K562 (cell line): ENCODE data around the gene PUM1. TPM values are rescaled to one million over a fixed set of nuclear protein-coding genes. Genes with fewer than 3 reads are reported as not detected.

Experiments used
- ATAC-seq: fragments of 200-7000 bp; cut with Tn5 transposase; 3 replicates; pipeline ENCODE4 v1.9.1; 2020; ENCODE audit warnings: moderate library complexity
- BruUV-seq: library from RNA; stranded (reverse); fragments of 400-500 nt; replicated peaks from 2 replicates; lab custom pipeline; 2021; lab: Mats Ljungman, UMichigan
- CTCF ChIA-PET: fragments of 300-600 bp; formaldehyde crosslinking; extraction: SDS; loops from one replicate; lab custom pipeline; 2021; ENCODE audit warnings: low intra/inter-chr PET ratio; lab: Yijun Ruan, JAX
- POLR2A ChIA-PET: fragments of 300-600, 350-650 bp; sonication (Branson Sonifier 250); formaldehyde crosslinking; extraction: SDS; loops from one replicate; lab custom pipeline; 2021; ENCODE audit warnings: antibody characterized with exemption, inconsistent platforms; lab: Yijun Ruan, JAX
- DNase-seq, 4 experiments: peaks; one replicate each; pipeline versions ENCODE4 v3.0.0 to v3.0.0-alpha.2; 2011 to 2018; ENCODE audit warnings: low spot score in 3 of 4, mixed read lengths in 3 of 4; ENCODE audit errors: extremely low read depth in 1 of 4
- FAIRE-seq: peaks from 2 replicates; lab custom pipeline; 2011; peaks lifted over from hg19 to GRCh38; lab: Jason Lieb, UNC
- H2AFZ ChIP-seq: 2 replicates; pipeline ENCODE4 v1.6.0; 2011; ENCODE audit warnings: low read depth, low read length, control low read depth, inconsistent platforms
- H3K27ac ChIP-seq: fragments of 200-600 bp; 3 replicates; pipeline ENCODE4 v1.8.0; 2011; ENCODE audit warnings: low read depth, mild to moderate bottlenecking, control low read depth, inconsistent platforms, low read length, moderate library complexity, mixed read lengths; ENCODE audit errors: extremely low read depth
- H3K27me3 ChIP-seq, 2 experiments: fragments of 300-600 bp in 1 of 2; 2 replicates in 1 of 2; 3 replicates in 1 of 2; pipeline versions ENCODE4 v1.6.0 to v1.8.0; 2011; ENCODE audit warnings: inconsistent platforms in 2 of 2, low read length in 2 of 2, mild to moderate bottlenecking in 1 of 2, mixed read lengths in 1 of 2, moderate library complexity in 1 of 2; ENCODE audit not compliant: control insufficient read depth in 2 of 2, insufficient read depth in 2 of 2
- H3K36me3 ChIP-seq: fragments of 300-600 bp; 3 replicates; pipeline ENCODE4 v1.8.0; 2011; ENCODE audit warnings: mild to moderate bottlenecking, low read length, inconsistent platforms; ENCODE audit not compliant: control insufficient read depth, insufficient read depth
- H3K4me1 ChIP-seq, 2 experiments: fragments of 200-600 bp in 1 of 2; replicated peaks in 1 of 2; 2 replicates in 1 of 2; 3 replicates in 1 of 2; pipeline versions ENCODE4 v1.5.1 to v1.8.0; 2011; ENCODE audit warnings: inconsistent platforms in 2 of 2, low read length in 2 of 2, mild to moderate bottlenecking in 1 of 2, mixed read lengths in 1 of 2, moderate library complexity in 1 of 2; ENCODE audit not compliant: control insufficient read depth in 2 of 2, insufficient read depth in 2 of 2
- H3K4me2 ChIP-seq: 2 replicates; pipeline ENCODE4 v1.6.1; 2011; ENCODE audit warnings: low read length, control low read depth, inconsistent platforms, mixed read lengths; ENCODE audit not compliant: insufficient read depth
- H3K4me3 ChIP-seq: fragments of 200-600 bp; sonication (generic), shearing (Covaris generic); 2 replicates; pipeline ENCODE4 v1.5.1; 2016; ENCODE audit warnings: control low read depth, inconsistent platforms
- H3K79me2 ChIP-seq: fragments of 200-600 bp; 3 replicates; pipeline ENCODE4 v1.8.0; 2011; ENCODE audit warnings: low read length, inconsistent platforms; ENCODE audit not compliant: control insufficient read depth, insufficient read depth
- H3K9ac ChIP-seq, 2 experiments: 2 replicates each; pipeline versions ENCODE4 v1.6.0 to v1.6.1; 2011; ENCODE audit warnings: low read depth in 2 of 2, low read length in 2 of 2, control low read depth in 1 of 2, inconsistent platforms in 1 of 2, mild to moderate bottlenecking in 1 of 2, mixed read lengths in 1 of 2; ENCODE audit not compliant: insufficient read depth in 1 of 2
- H3K9me1 ChIP-seq: one replicate; pipeline ENCODE4 v1.6.0; 2011; ENCODE audit warnings: inconsistent platforms, mild to moderate bottlenecking, low read length, moderate library complexity; ENCODE audit not compliant: control insufficient read depth, insufficient read depth
- H3K9me3 ChIP-seq: replicated peaks from 2 replicates; pipeline ENCODE4 v1.5.1; 2011; ENCODE audit warnings: low read depth, low read length, inconsistent platforms; ENCODE audit not compliant: control insufficient read depth, insufficient read depth
- H4K20me1 ChIP-seq: replicated peaks from 2 replicates; pipeline ENCODE4 v1.6.1; 2011; ENCODE audit warnings: low read length, inconsistent platforms, mixed read lengths; ENCODE audit not compliant: control insufficient read depth, insufficient read depth
- ARID1B ChIP-seq: fragments of 450-650 bp; IDR thresholded peaks from 2 replicates; pipeline ENCODE4 v1.6.1; 2016; ENCODE audit warnings: antibody characterized with exemption, mild to moderate bottlenecking, inconsistent platforms
- ATF6 ChIP-seq: sonication (generic); formaldehyde crosslinking; IDR thresholded peaks from 2 replicates; pipeline ENCODE4 v1.4.0; 2020; ENCODE audit warnings: mild to moderate bottlenecking, missing genetic modification reagents
- HOXB6 ChIP-seq: fragments of 250-450 bp; sonication (Bioruptor Pico); IDR thresholded peaks from 2 replicates; pipeline ENCODE4 v1.5.1; 2022; ENCODE audit warnings: mild to moderate bottlenecking, borderline replicate concordance
- ID3 ChIP-seq, 2 experiments: fragments of 250-450 bp in 1 of 2; fragments of 450-650 bp in 1 of 2; sonication (Bioruptor Pico) in 1 of 2; IDR thresholded peaks; 2 replicates each; pipeline versions ENCODE4 v1.6.1 to v1.8.0; 2016 to 2021; ENCODE audit warnings: mild to moderate bottlenecking in 2 of 2, moderate library complexity in 2 of 2, missing compliant biosample characterization in 1 of 2, missing genetic modification characterization in 1 of 2
- IRF1 ChIP-seq: sonication (generic); formaldehyde crosslinking; IDR thresholded peaks from 2 replicates; pipeline ENCODE4 v1.8.0; 2022; ENCODE audit warnings: missing genetic modification reagents, mild to moderate bottlenecking, borderline replicate concordance
- JUND ChIP-seq, 2 experiments: IDR thresholded peaks; 2 replicates in 1 of 2; 3 replicates in 1 of 2; pipeline ENCODE4 v1.6.1; 2011; ENCODE audit warnings: borderline replicate concordance in 2 of 2, low read depth in 2 of 2, low read length in 2 of 2, improper control_type of control experiment in 1 of 2, missing biosample characterization in 1 of 2, missing genetic modification characterization in 1 of 2, missing genetic modification reagents in 1 of 2
- KDM1A ChIP-seq, 2 experiments: fragments of 450-650 bp; IDR thresholded peaks; 2 replicates each; pipeline ENCODE4 v1.6.1; 2016; ENCODE audit warnings: mild to moderate bottlenecking in 2 of 2
- MAFK ChIP-seq: IDR thresholded peaks from 2 replicates; pipeline ENCODE4 v1.6.1; 2011; ENCODE audit warnings: low read length, improper control_type of control experiment
- TFAP4 ChIP-seq: sonication (generic); formaldehyde crosslinking; IDR thresholded peaks from 2 replicates; pipeline ENCODE4 v1.8.0; 2022; ENCODE audit warnings: missing genetic modification reagents, mild to moderate bottlenecking, moderate library complexity, borderline replicate concordance
- XRCC3 ChIP-seq: fragments of 450-650 bp; IDR thresholded peaks from 2 replicates; pipeline ENCODE4 v1.6.1; 2017; ENCODE audit warnings: mild to moderate bottlenecking, moderate library complexity
- YY1 ChIP-seq, 3 experiments: IDR thresholded peaks; 2 replicates each; pipeline ENCODE4 v1.6.1; 2011; ENCODE audit warnings: low read length in 2 of 3, mild to moderate bottlenecking in 2 of 3, moderate library complexity in 2 of 3, borderline replicate concordance in 1 of 3, control low read depth in 1 of 3, low read depth in 1 of 3; ENCODE audit not compliant: insufficient read depth in 3 of 3, insufficient replicate concordance in 2 of 3, control insufficient read depth in 1 of 3, insufficient read length in 1 of 3; ENCODE audit errors: extremely low read depth in 1 of 3
- ZNF124 ChIP-seq: sonication (generic); formaldehyde crosslinking; IDR thresholded peaks from 2 replicates; pipeline ENCODE4 v1.8.1; 2022; ENCODE audit warnings: missing genetic modification reagents
- ZNF224 ChIP-seq: sonication (generic); formaldehyde crosslinking; IDR thresholded peaks from 2 replicates; pipeline ENCODE4 v1.8.0; 2022; ENCODE audit warnings: mild to moderate bottlenecking, missing genetic modification reagents
- ZNF507 ChIP-seq: conservative IDR thresholded peaks from 2 replicates; pipeline ENCODE4 v1.6.1; 2017; ENCODE audit warnings: missing genetic modification characterization, missing compliant biosample characterization
- ZNF77 ChIP-seq: fragments of 250-450 bp; sonication (Bioruptor Pico); IDR thresholded peaks from 2 replicates; pipeline ENCODE4 v1.5.0; 2020
- WGBS: fragments of 100-300 bp; shearing (Covaris generic); methylation state at CpG from one replicate; pipeline ENCODE4 v1.1.6; 2016; ENCODE audit warnings: low coverage, mixed read lengths; ENCODE audit not compliant: insufficient coverage; ENCODE audit errors: missing lambda C conversion rate; 5-methylcytosine and 5-hydroxymethylcytosine counted together
- in situ Hi-C: fragments of 300-500 bp; cut with MboI; formaldehyde crosslinking; loops from 4 replicates; pipeline ENCODE4 v1.15.0; 2018; ENCODE audit warnings: inconsistent platforms, mixed read lengths
- intact Hi-C: fragments of 100-400 bp; cut with micrococcal nuclease; formaldehyde crosslinking; loops from 2 replicates; pipeline ENCODE4 v1.14.2; 2022
- polyA plus RNA-seq, 8 experiments: library from polyadenylated mRNA; depleted of rRNA in 4 of 8; stranded (reverse) in 5 of 8; unstranded in 3 of 8; fragments of >200 nt; fragmentation: Nextera tagmentation in 2 of 8; fragmentation: Illumina TruSeq in 1 of 8; extraction: Ambion mirVana in 2 of 8; extraction: Trizol in 1 of 8; gene quantifications; 2 replicates each; pipeline versions ENCODE4 v1.2.1 to v1.2.3, GENCODE V29; 2011 to 2014; ENCODE audit warnings: inconsistent platforms in 1 of 8, missing spikeins in 1 of 8
- total RNA-seq, 7 experiments: library from RNA; depleted of rRNA in 6 of 7; stranded (reverse); fragments of >200 nt in 6 of 7; fragmentation: Illumina TruSeq in 2 of 7; extraction: Trizol in 2 of 7; gene quantifications; 2 replicates each; pipeline versions ENCODE4 v1.2.1 to v1.2.3, GENCODE V29; 2011 to 2021; ENCODE audit warnings: low replicate concordance in 1 of 7

The PUM1 gene
- total and polyA plus RNA-seq, 9 of the 15 experiments (the other 6 are each of a cell fraction or from before 2014, with no cell fraction given) = 37.7 to 104 (median 55.7) TPM

GRCh38 chr1:30909365-30910068, 156.0 kb downstream of the PUM1 start:
- ATAC-seq = peak; percentile 51
- peak overlapping the region; percentile 80 for H2AFZ ChIP-seq
- peak in 1 of 4 experiments; percentile 71 for DNase-seq
- peaks cover 17% of the 10 kb centered on the region for H3K79me2 ChIP-seq
- peak overlapping the region; percentile 43 to 86; a peak in 3 of 4 replicates for H3K9ac ChIP-seq
- H3K27ac ChIP-seq = peak overlapping the region; percentile 52
- peaks cover 31 to 55% of the 10 kb centered on the region in 2 experiments for H3K4me1 ChIP-seq
- no peaks in the 10 kb centered on the region for H3K27me3 ChIP-seq
- WGBS = 59% methylated on average over 14 of the region's 14 CpGs
- POLR2A ChIA-PET = interaction anchor here (0.9 to 2.5 kb wide), 4 partner anchors 106 to 190 kb away, joined by 3 to 19 read pairs (median 6); no protein-coding TSS in a partner anchor
- H4K20me1 ChIP-seq = peaks cover 14% of the 10 kb centered on the region
- no TSS peak for BruUV-seq
- H3K4me3 ChIP-seq = peak overlapping the region; percentile 30; the same call in 1 of the 2 replicates
- H3K36me3 ChIP-seq = no peaks in the 10 kb centered on the region
- in situ Hi-C loops = loop anchor here (5.0 kb wide), 2 partner anchors 107 to 192 kb away; no protein-coding TSS in a partner anchor
- FAIRE-seq = peak; percentile 72
- intact Hi-C loops = loop anchor here (5.0 kb wide), 1 partner anchor 47 kb away; no protein-coding TSS in a partner anchor
- CTCF ChIA-PET = interaction anchor here (4.7 to 4.8 kb wide), 2 partner anchors 107 to 127 kb away, joined by 90 to 109 read pairs; no protein-coding TSS in a partner anchor
- H3K4me2 ChIP-seq = peak overlapping the region; percentile 63
- no peaks in the 10 kb centered on the region for H3K9me1 ChIP-seq
- H3K9me3 ChIP-seq = no peaks in the 10 kb centered on the region
- TF ChIP-seq MAFK = peak; percentile 8; the same call in 1 of the 2 replicates
- TF ChIP-seq ZNF77 (CRISPR knock-in tag) = no peak
- no peak for TF ChIP-seq ZNF507
- 0 out of 2 replicates have a peak, but pooled peaks have one; percentile 2 for TF ChIP-seq ARID1B
- 0 out of 4 replicates have a peak, but pooled peaks of 1 of the 2 experiments have one; percentile 2 for TF ChIP-seq KDM1A (IDR thresholded peaks at IDR 0.05)
- no peak for TF ChIP-seq ID3 (CRISPR knock-in tag; IDR thresholded peaks at IDR 0.05)
- peak; percentile 56; the same call in 1 of the 2 replicates for TF ChIP-seq ID3 (tag; IDR thresholded peaks at IDR 0.05)
- peak in 1 of 3 experiments; percentile 25 for TF ChIP-seq YY1 (IDR thresholded peaks at IDR 0.05; ENCODE audit: borderline replicate concordance in 1 of 3, control insufficient read depth in 1 of 3, extremely low read depth in 1 of 3, insufficient read depth in 3 of 3, insufficient read length in 1 of 3, insufficient replicate concordance in 2 of 3, low read depth in 1 of 3, low read length in 2 of 3)
- TF ChIP-seq ZNF124 (CRISPR knock-in tag) = no peak
- TF ChIP-seq XRCC3 = no peak
- no peak for TF ChIP-seq JUND (IDR thresholded peaks at IDR 0.05; ENCODE audit: borderline replicate concordance, low read depth, low read length)
- TF ChIP-seq JUND (tag; IDR thresholded peaks at IDR 0.05; ENCODE audit: borderline replicate concordance, low read depth, low read length) = no peak
- TF ChIP-seq ATF6 (CRISPR knock-in tag) = no peak
- no peak for TF ChIP-seq HOXB6 (CRISPR knock-in tag)
- TF ChIP-seq ZNF224 (CRISPR knock-in tag) = no peak
- peak; percentile 59; the same call in 1 of the 2 replicates for TF ChIP-seq TFAP4 (CRISPR knock-in tag)
- TF ChIP-seq IRF1 (CRISPR knock-in tag) = no peak
